DOHH2 (cell line): Measurements from ENCODE around the gene MLF1.

Experiments used
- CTCF ChIP-seq: fragments of 200-600 bp; sonication (generic); IDR thresholded peaks from one replicate; pipeline ENCODE4 v1.5.1; 2014; ENCODE audit warnings: antibody characterized with exemption, mild to moderate bottlenecking, low read depth, low read length; ENCODE audit not compliant: poor library complexity, severe bottlenecking
- EZH2phosphoT487 ChIP-seq: fragments of 200-600 bp; sonication (generic); IDR thresholded peaks from 2 replicates; pipeline ENCODE4 v1.6.1; 2017; ENCODE audit warnings: borderline replicate concordance, mild to moderate bottlenecking, antibody characterized with exemption, low read length, moderate library complexity, mixed read lengths

GRCh38 chr3:158563076-158563475 lies 7.9 kb upstream of the MLF1 start:
- TF ChIP-seq CTCF: no peak
- no peak for TF ChIP-seq EZH2phosphoT487
